Lung (tissue), 12 donors: ENCODE results near the gene TBC1D22A. TPM values are rescaled to one million over a fixed set of nuclear protein-coding genes. Genes with fewer than 3 reads are reported as not detected.
"Not testable (repeated sequence)": the region's sequence is repeated elsewhere in the genome, so short reads cannot be mapped to it uniquely, and the experiment has no call there.

Source experiments
- ATAC-seq: fragments of 200-7000 bp; cut with Tn5 transposase; one replicate; pipeline ENCODE4 v1.9.1; 2020; ENCODE audit warnings: moderate number of reproducible peaks; ENCODE audit not compliant: insufficient read depth, low FRiP score
- DNase-seq, 3 donors: peaks; one replicate each; pipeline ENCODE4 v3.0.0-alpha.2; 2013 to 2017
- H3K27ac ChIP-seq, 2 donors: one replicate each; pipeline ENCODE4 v1.5.1; 2013; ENCODE audit warnings: mild to moderate bottlenecking in 2 of 2, moderate library complexity in 2 of 2, control low read depth in 1 of 2, inconsistent platforms in 1 of 2, low read depth in 1 of 2, low read length in 1 of 2
- H3K27me3 ChIP-seq, 3 donors: one replicate each; pipeline ENCODE4 v1.5.1; 2013; ENCODE audit warnings: low read length in 2 of 3; ENCODE audit not compliant: control insufficient read depth in 3 of 3, insufficient read depth in 3 of 3
- H3K36me3 ChIP-seq, 4 donors: one replicate each; pipeline ENCODE4 v1.5.1; 2013; ENCODE audit warnings: low read length in 4 of 4, mild to moderate bottlenecking in 1 of 4, moderate library complexity in 1 of 4; ENCODE audit not compliant: control insufficient read depth in 4 of 4, insufficient read depth in 4 of 4
- H3K4me1 ChIP-seq, 5 donors: one replicate each; pipeline ENCODE4 v1.5.1; 2013; ENCODE audit warnings: low read length in 5 of 5, mild to moderate bottlenecking in 2 of 5, moderate library complexity in 1 of 5; ENCODE audit not compliant: control insufficient read depth in 5 of 5, insufficient read depth in 5 of 5
- H3K4me3 ChIP-seq: one replicate; pipeline ENCODE4 v1.5.1; 2013; ENCODE audit warnings: mild to moderate bottlenecking, control low read depth, moderate library complexity
- H3K9ac ChIP-seq, 2 donors: one replicate each; pipeline ENCODE4 v1.5.1; 2013; ENCODE audit warnings: low read length in 2 of 2, control low read depth in 1 of 2; ENCODE audit not compliant: insufficient read depth in 1 of 2
- H3K9me3 ChIP-seq, 4 donors: one replicate each; pipeline ENCODE4 v1.5.1; 2013; ENCODE audit warnings: low read length in 3 of 4, mild to moderate bottlenecking in 1 of 4, moderate library complexity in 1 of 4; ENCODE audit not compliant: control insufficient read depth in 4 of 4, insufficient read depth in 3 of 4
- WGBS, 2 donors: extraction: QIAGEN DNeasy Blood & Tissue Kit; methylation state at CpG; one replicate each; pipeline ENCODE4 v1.1.7; 2013; 5-methylcytosine and 5-hydroxymethylcytosine counted together
- polyA plus RNA-seq, 2 donors: library from polyadenylated mRNA; stranded (reverse); fragments of 200-250 nt; gene quantifications; one replicate each; pipeline ENCODE4 v1.2.1, GENCODE V29; 2013
- total RNA-seq, 2 donors: library from RNA; depleted of rRNA in 1 of 2; stranded (reverse); fragments of >200 nt in 1 of 2; gene quantifications; one replicate each; pipeline ENCODE4 v1.2.1, GENCODE V29; 2014 to 2021
- TF ChIP-seq, protein P1 (sequence below): IDR thresholded peaks from 2 replicates; pipeline ENCODE4 v1.5.1; 2012; ENCODE audit warnings: mild to moderate bottlenecking; ENCODE audit errors: control extremely low read depth, extremely low read depth
- donor health status: control.
- donor health status: control.
- donor health status: Bipolar disorder and iron deficiency.
- donor health status: healthy.
- donor health status: DM: yes; HTN: yes; CAD: no.

TBC1D22A gene
- total and polyA plus RNA-seq, 4 donors: 20.2 to 38.4 (median 21.0) TPM

DNA sequence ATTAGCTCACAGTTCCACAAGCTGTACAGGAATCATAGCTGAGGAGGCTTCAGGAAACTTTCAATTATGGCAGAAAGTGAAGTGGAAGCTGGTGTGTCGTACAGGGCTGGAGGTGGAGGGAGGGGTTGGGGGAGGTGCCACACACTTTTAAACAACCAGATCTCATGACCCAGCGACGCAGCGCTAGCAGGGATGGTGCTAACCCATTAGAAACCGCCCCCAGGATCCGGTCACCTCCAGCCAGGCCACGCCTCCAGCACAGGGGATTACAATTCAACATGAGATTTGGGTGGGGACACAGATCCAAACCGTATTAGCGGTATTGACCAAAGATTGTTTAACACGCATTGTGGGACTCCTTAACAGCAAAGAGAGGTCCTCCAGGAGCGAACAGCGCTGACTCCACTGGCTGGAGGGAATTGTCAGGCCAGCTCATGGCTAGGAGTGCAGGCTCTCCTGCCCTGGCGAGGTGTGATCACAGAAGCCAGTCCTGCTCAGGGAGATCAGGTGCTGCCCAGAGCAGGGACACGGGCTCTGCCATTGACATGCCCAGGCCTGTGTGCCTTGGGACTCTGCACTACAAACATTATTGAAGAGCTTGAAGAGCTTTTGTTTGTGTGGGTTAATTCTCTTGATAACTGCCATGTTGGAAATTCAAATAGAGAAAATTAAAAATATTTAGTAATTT lies 215.3 kb downstream of the TBC1D22A start:
- Histone ChIP-seq H3K4me3 (no peak overlapping the region), H3K9ac (no peak overlapping the region), H3K4me1 (peaks cover 0 to 16% (median 6%) of the 10 kb centered on the region in 5 donors), H3K27ac (no peak overlapping the region), H3K27me3 (no peaks in the 10 kb centered on the region), H3K36me3 (peaks cover 0 to 15% (median 3%) of the 10 kb centered on the region in 4 donors), H3K9me3 (no peaks in the 10 kb centered on the region)
- no peak for DNase-seq
- no peak for ATAC-seq
- TF ChIP-seq, protein P1, sequence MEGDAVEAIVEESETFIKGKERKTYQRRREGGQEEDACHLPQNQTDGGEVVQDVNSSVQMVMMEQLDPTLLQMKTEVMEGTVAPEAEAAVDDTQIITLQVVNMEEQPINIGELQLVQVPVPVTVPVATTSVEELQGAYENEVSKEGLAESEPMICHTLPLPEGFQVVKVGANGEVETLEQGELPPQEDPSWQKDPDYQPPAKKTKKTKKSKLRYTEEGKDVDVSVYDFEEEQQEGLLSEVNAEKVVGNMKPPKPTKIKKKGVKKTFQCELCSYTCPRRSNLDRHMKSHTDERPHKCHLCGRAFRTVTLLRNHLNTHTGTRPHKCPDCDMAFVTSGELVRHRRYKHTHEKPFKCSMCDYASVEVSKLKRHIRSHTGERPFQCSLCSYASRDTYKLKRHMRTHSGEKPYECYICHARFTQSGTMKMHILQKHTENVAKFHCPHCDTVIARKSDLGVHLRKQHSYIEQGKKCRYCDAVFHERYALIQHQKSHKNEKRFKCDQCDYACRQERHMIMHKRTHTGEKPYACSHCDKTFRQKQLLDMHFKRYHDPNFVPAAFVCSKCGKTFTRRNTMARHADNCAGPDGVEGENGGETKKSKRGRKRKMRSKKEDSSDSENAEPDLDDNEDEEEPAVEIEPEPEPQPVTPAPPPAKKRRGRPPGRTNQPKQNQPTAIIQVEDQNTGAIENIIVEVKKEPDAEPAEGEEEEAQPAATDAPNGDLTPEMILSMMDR: no peak
- 97 to 99% methylated on average over 14 of the region's 14 CpGs for WGBS, 2 donors

DNA sequence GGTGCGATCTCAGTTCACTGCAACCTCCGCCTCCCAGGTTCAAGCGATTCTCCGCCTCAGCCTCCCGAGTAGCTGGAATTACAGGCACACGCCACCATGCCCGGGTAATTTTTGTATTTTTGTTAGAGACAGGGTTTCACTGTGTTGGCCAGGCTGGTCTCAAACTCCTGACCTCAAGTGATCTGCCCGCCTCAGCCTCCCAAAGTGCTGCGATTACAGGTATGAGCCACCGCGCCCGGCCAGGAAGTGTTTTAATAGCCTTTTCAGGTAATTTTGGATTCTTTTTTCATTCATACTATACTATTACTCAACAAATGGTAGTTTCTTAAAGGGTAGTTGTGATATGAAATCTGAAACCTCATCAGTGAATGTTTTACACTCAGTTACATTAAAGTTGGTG lies 216.2 kb downstream of the TBC1D22A start:
- not testable (repeated sequence) for H3K4me3 ChIP-seq, H3K27ac ChIP-seq, H3K9ac ChIP-seq, ATAC-seq, H3K9me3 ChIP-seq, H3K27me3 ChIP-seq, H3K4me1 ChIP-seq, DNase-seq
- H3K36me3 ChIP-seq: peaks cover 0 to 16% (median 3%) of the 10 kb centered on the region in 4 donors
- WGBS, 2 donors: 97% methylated on average over 12 of the region's 12 CpGs

DNA sequence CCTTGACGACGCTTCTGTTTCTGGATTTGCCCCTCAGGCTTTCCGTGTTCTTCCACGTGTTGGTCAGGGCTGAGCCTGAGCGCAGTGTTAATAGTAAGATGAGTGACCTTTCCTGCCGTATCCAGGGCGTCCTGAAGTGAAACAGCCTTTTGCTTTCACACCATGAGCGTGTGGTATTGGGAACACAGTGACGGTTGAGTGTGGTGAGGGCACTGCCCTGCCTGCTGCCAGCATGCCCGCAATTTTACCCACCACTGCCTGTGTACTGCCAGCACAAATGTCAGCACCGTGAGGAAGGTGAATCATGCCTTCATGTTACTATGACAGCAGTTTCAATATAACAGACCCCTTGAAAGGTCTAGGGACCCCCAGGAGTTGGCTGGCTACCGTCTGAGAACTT lies 217.1 kb downstream of the TBC1D22A start:
- Histone ChIP-seq H3K9ac (no peak overlapping the region), H3K4me1 (peaks cover 0 to 4% (median 0%) of the 10 kb centered on the region in 5 donors), H3K27me3 (no peaks in the 10 kb centered on the region), H3K27ac (no peak overlapping the region), H3K9me3 (no peaks in the 10 kb centered on the region), H3K4me3 (no peak overlapping the region), H3K36me3 (peaks cover 0 to 14% (median 3%) of the 10 kb centered on the region in 4 donors)
- DNase-seq (peak in 1 of 3 donors; percentile 2), ATAC-seq (no peak)
- WGBS, 2 donors: 98% methylated on average over 12 of the region's 12 CpGs
- TF ChIP-seq, protein P1: no peak

DNA sequence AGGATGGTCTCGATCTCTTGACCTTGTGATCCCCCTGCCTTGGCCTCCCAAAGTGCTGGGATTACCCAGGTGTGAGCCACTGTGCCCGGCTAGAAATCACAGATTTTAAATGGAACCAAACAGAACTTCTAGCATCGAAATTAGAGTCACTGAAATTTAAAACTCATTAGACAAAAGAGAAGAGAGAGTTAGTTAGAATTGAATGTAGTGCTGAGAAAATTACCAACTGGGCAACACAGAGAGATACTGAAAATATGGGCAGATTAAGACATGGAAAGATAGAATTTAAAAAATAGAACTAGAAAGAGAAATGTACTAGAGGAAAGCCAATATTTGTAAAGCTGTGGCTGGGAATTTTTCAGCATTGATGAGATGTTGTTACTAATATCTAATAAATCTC lies 217.9 kb downstream of the TBC1D22A start:
- H3K27ac ChIP-seq: no peak overlapping the region
- DNase-seq (no peak), ATAC-seq (no peak)
- no peaks in the 10 kb centered on the region for H3K27me3 ChIP-seq
- WGBS, 2 donors: 82 to 98% methylated on average over 3 of the region's 3 CpGs
- no peaks in the 10 kb centered on the region for H3K4me1 ChIP-seq
- H3K36me3 ChIP-seq: peaks cover 0 to 11% (median 2%) of the 10 kb centered on the region in 4 donors
- no peak overlapping the region for H3K9ac ChIP-seq
- H3K4me3 ChIP-seq: no peak overlapping the region
- no peaks in the 10 kb centered on the region for H3K9me3 ChIP-seq
- TF ChIP-seq, protein P1: no peak
